ENCODE results near the gene GPR31. TPM values are rescaled to one million over a fixed set of nuclear protein-coding genes. Genes with fewer than 3 reads are reported as not detected.

The GPR31 gene
- total and polyA plus RNA-seq, 2 donors (not counting 3 experiments of a cell fraction or from before 2014, with no cell fraction given) = not detected

DNA sequence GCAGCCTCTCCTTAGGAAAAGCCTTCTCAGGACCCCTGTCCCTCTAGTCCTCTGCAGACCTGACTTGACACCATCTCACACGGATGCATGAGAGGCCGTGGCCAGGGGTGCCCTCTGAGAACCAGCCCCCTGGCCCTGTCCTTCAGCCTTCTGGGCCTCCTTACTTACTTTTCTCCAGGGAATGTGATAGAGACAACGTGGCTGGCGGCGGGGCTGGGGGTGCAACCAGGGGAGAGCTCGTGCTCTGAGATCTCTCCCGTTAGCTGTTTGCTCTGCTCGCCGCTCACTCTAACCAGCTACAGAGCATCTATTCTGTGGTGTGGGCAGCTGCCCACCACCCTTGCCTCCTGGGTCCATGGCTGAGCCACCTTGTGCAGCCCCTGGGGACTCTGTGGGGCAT lies 14.7 kb downstream of the GPR31 start:
- BruUV-seq (replicated peaks) = no TSS peak
- no peak overlapping the region for H3K9ac ChIP-seq (replicated peaks; ENCODE audit: extremely low read depth, insufficient read depth, low read length)
- ChIA-PET CTCF (interaction anchor here (1.3 to 3.0 kb wide), 2 partner anchors 145 to 368 kb away, joined by 4 to 24 read pairs; no protein-coding TSS in a partner anchor), POLR2A (no interaction called here)
- DNase-seq (ENCODE audit: low read depth, low spot score) (no peak), FAIRE-seq (no peak)
- H3K9me1 ChIP-seq (replicated peaks; ENCODE audit: control insufficient read depth, extremely low read depth, insufficient read depth, low read length) = no peaks in the 10 kb centered on the region
- no peak overlapping the region for H2AFZ ChIP-seq (ENCODE audit: low read depth, low read length)
- no peaks in the 10 kb centered on the region for H4K20me1 ChIP-seq (replicated peaks; ENCODE audit: control insufficient read depth, extremely low read depth, insufficient read depth, low read length)
- TF ChIP-seq MYC (IDR thresholded peaks at IDR 0.05; ENCODE audit: low read depth, low read length) (no peak), POLR2AphosphoS5 (IDR thresholded peaks at IDR 0.05; ENCODE audit: insufficient read depth, low read depth, low read length) (no peak), EZH2 (IDR thresholded peaks at IDR 0.05; ENCODE audit: borderline replicate concordance, low read depth, low read length, severe bottlenecking) (no peak), JUN (IDR thresholded peaks at IDR 0.05; ENCODE audit: borderline replicate concordance, insufficient read depth, insufficient read length, low read depth) (no peak), FOS (IDR thresholded peaks at IDR 0.05; ENCODE audit: borderline replicate concordance, insufficient read depth, low read length) (no peak), POLR2A (IDR thresholded peaks at IDR 0.05; ENCODE audit: low read depth, low read length) (no peak), GATA2 (IDR thresholded peaks at IDR 0.05; ENCODE audit: insufficient read depth, insufficient read length, low read depth, low read length) (no peak)
- TF ChIP-seq, protein P1, sequence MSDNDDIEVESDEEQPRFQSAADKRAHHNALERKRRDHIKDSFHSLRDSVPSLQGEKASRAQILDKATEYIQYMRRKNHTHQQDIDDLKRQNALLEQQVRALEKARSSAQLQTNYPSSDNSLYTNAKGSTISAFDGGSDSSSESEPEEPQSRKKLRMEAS (IDR thresholded peaks at IDR 0.05; ENCODE audit: insufficient read depth, insufficient read length) = no peak
- TF ChIP-seq, protein P2, sequence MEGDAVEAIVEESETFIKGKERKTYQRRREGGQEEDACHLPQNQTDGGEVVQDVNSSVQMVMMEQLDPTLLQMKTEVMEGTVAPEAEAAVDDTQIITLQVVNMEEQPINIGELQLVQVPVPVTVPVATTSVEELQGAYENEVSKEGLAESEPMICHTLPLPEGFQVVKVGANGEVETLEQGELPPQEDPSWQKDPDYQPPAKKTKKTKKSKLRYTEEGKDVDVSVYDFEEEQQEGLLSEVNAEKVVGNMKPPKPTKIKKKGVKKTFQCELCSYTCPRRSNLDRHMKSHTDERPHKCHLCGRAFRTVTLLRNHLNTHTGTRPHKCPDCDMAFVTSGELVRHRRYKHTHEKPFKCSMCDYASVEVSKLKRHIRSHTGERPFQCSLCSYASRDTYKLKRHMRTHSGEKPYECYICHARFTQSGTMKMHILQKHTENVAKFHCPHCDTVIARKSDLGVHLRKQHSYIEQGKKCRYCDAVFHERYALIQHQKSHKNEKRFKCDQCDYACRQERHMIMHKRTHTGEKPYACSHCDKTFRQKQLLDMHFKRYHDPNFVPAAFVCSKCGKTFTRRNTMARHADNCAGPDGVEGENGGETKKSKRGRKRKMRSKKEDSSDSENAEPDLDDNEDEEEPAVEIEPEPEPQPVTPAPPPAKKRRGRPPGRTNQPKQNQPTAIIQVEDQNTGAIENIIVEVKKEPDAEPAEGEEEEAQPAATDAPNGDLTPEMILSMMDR (IDR thresholded peaks at IDR 0.05; ENCODE audit: extremely low read depth in 1 of 2, insufficient read depth in 1 of 2, low read depth in 1 of 2, low read length in 2 of 2) = no peak
- H3K36me3 ChIP-seq (ENCODE audit: control insufficient read depth in 2 of 2, extremely low read depth in 1 of 2, insufficient read depth in 2 of 2, low read length in 2 of 2) = no peaks in the 10 kb centered on the region
- no peaks in the 10 kb centered on the region for H3K27me3 ChIP-seq (ENCODE audit: control insufficient read depth in 2 of 2, insufficient read depth in 2 of 2, low read length in 2 of 2)
- dilution Hi-C loops (cut with MboI; ENCODE audit: extremely low pct_ligation_motif_present, low sequenced_read_pairs) (no loop called here), intact Hi-C loops (cut with micrococcal nuclease) (no loop called here)
- H3K4me3 ChIP-seq (replicated peaks in 1 of 3; ENCODE audit: insufficient read depth in 1 of 3, low read depth in 1 of 3, low read length in 3 of 3) = no peak overlapping the region
- no peaks in the 10 kb centered on the region for H3K79me2 ChIP-seq (ENCODE audit: control insufficient read depth, insufficient read depth, low read length)
- no peak overlapping the region for H3K27ac ChIP-seq (ENCODE audit: insufficient read depth, low read depth, low read length)
- no peak overlapping the region for H3K4me2 ChIP-seq (ENCODE audit: insufficient read depth, low read length)
- no peaks in the 10 kb centered on the region for H3K9me3 ChIP-seq (replicated peaks; ENCODE audit: control insufficient read depth, insufficient read depth, low read length)
- no peaks in the 10 kb centered on the region for H3K4me1 ChIP-seq (ENCODE audit: control insufficient read depth, extremely low read depth, insufficient read depth, low read length)
